HK-2 (cell line): ENCODE results near the gene CAMK1D.

Experiments used
- DNase-seq: peaks from one replicate; pipeline ENCODE4 v3.0.0-alpha.2; 2018; ENCODE audit not compliant: unreplicated experiment

The CAMK1D gene

GRCh38 chr10:12597176-12597575 is 247.8 kb downstream of the CAMK1D start:
- DNase-seq: no peak

DNA sequence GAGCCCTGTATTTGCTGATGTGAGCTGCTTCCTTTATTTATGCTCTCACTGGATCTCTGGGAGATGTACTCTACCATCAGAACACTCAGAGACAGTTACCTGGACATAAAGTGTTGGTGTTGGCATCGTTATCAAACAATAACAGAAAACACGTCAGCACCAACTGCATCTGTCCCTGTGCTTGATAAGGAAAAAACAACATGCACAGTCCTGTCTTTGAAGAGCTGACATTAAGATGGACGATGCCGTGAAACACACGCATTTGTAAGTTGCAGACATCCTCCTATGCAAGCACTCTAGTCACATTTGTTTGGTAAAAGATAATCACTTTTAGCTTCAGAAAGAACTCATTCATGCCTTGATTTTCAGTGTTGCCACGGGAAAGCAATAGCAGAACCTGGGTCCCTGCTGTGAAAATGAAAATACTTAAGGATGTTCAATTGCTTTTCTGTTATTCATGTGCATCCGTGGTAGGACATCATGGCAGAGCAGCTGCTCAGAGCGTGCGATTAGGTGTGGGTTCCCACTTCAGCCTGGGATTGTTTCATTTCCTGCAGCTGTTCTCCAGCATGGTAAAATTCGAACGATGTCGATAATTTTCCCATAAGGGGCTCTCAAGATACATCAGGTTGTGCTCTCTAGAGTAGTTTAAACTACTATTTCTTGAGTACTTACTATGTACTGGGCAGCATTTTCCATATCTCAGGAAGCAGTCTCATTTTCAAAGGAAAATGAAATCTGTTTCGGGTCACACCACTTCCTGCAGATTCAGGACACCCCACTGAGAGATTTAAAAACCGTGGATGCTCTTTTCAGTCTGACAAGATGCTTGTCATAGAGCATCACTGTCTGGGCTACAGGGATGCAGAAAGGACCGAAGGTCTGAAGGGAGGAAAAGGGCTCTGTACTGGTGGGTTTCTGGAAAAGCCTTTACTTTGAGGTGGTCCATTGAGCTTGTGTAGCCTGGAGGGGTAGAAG is 248.7 kb downstream of the CAMK1D start:
- no peak for DNase-seq

- no peak for DNase-seq
Measured at GRCh38 chr10:12600652-12601051, 251.3 kb downstream of the CAMK1D start.

DNA sequence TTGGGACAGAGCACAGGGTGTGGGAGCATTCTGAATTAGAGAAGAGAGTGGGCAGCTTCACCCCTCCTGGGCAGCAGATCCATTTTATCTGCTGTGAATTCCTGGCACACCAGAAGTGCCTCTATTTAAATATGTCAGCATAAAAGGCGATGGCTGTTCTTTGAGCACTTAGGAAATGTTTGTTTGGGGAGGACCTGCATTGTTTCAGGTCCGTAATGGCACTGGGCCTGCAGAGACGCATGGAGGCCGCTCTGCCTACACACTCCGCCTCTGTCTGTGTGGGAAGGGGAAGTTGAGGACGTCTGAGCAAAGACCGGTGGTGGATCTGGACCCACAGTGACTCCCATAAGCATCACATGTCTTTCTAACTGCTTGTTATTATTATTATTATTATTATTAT is 253.2 kb downstream of the CAMK1D start:
- DNase-seq: no peak

DNA sequence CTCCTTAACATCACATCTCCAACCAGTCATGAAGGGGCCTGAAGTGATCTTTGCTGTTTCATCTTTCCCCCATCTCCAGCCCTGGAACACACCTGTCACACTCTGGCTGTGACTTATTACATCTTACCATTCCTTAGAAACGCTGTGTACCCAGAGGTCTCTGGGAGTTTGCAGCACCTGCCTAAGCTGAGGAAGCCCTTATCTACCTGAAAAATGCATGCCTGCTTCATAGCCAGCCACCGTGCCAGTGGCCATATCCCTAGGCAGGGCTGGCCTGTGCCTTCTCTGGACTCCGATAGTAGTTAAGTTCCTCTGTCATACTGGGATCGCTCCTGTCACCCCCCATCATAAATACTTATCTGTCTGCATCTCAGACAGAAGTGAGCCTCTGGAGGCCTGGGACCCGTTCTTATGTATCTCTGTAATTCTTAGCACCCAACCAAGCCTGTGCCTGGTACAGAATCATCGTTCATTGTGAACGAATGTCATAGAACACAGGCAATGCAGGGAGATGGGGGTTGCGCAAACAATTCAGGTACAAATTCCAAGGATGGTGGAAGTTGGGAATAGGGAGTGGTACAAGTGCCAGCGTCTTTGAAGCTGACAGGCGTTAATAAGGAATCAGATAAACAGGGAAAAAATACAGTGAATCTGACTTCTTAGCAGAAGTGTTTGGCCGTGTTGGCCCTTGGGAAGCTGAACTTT is 254.6 kb downstream of the CAMK1D start:
- DNase-seq: no peak

- no peak for DNase-seq
Measured at GRCh38 chr10:12605580-12606405, 256.4 kb downstream of the CAMK1D start.

DNA sequence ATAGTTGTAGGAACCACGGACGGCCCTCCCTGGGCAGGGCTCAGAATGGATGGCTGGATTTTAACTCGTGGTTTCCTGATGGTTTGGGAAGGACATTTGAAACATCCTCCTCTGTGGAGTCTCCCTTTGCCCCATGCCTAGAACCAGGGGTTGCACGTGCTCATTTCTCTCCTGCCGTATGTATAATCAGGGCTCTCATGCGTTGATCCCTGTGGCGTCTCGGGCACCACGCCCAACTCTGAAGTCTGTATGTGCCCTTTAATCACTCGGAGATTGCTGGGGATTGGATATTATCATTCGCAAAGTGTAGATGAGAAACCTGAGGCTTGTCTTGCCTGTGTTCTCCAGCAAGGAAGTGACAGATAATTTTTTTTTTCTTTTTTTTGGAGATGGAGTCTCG is 257.1 kb downstream of the CAMK1D start:
- no peak for DNase-seq

- no peak for DNase-seq
Measured at GRCh38 chr10:12608761-12609160, 259.4 kb downstream of the CAMK1D start.

DNA sequence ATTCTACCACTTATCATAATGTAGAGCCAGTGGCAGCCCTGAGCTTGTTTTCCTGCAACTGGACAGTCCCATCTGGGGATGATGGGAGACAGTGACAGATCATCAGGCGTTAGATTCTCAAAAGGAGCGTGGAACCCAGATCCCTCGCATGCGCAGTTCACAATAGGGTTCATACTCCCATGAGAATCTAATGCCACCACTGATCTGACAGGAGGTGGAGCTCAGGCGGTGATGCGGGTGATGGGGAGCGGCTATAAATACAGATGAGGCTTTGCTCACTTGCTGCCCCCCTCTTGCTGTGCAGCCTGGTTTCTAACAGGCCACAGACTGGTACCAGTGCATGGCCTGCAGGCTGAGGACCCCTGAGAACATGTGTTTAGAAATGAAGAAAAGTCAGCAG is 260.1 kb downstream of the CAMK1D start:
- no peak for DNase-seq

DNA sequence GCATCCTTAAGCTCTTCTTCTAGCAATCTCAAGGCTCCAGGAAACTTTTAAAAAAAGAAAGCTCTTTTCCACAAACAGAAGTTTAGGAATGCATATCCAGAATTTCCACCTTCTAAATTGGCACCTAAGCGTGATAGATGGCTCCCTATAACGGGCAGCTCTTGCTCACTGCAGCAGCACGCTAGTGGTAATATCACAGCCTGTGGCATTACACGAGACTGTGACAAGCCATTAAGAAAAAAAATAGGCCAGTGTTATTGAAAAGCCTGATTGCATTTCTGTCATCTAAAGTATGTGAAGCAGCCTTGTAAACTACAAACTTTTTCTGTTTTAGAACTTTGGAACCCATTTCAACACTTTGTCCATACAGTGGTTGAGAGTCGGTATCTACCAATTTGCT is 263.8 kb downstream of the CAMK1D start:
- DNase-seq: no peak

DNA sequence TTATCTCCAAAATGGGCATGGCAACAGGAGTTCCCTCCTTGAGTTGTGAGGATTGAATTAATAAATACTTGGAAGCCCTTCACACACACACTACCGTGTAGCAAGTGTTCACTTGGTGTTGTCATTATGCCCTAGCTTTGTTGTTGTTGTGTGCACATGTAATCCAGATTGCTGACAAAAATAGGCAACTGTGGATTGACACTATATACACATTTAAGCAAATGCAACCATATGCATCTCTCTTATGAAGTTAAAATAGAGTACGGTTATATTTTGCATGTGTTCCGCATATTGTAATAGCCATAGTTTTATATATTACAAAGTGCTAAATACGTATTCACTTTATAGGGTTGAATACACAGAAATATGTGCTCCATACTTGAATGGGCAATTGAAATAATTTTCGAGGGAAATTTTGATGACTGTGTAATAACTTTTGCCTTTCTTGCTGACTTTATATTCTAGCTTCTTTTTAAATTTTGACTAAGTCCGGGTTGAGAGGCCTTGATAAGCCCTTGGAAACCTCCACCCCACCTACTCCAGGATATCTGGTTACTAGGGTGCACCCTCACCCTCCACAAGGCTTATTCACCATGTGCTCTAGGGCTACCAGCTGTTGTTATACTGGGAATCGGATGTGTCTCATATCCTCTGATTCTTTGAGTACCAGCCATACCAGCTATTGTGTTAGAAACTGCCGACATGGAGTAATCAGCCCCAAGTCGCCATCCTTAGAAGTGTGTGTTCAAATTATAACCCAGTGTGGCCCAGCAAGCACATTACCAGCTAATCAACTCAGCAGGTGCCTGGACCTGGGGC is 265.0 kb downstream of the CAMK1D start:
- no peak for DNase-seq

DNA sequence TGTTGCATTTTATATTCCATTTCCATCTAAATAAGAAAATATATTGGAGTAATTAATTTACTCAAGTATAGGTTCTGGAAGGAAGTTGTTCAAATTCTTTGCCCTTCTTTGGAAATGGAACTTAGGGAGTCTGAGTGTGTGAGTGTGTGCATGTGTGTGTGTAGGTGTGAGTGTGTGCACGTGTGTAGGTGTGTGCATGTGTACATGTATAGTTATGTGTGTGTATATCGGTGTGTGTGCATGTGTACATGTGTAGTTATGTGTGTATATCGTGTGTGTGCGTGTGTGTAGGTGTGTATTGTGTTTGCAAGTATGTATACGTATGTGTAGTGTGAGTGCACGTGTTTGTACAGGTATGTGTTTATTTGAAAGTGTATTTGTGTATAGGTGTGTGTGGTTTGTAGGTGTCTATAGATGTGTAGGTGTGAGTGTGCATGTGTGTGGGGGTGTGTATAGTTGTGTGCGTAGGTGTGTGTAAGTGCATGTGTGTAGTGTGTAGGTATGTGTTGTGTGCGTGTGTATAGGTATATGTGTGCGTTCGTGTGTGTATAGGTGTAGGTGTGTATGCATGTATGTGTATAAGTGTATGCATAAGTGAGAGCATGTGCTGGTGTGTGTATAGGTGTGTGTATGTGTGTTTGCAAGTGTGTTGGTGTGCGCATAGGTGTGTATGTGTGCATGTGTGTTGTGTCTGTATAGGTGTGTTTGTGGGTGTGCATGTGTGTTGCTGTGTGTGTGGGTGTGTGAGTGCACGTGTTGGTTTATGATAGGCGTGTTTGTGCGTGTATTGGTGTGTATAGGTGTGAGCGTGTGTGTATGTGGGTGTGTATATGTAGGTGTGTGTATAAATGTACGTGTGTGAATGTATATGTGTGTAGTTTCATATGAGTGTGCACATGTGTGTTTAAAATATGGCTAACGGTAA is 266.2 kb downstream of the CAMK1D start:
- DNase-seq: no peak

DNA sequence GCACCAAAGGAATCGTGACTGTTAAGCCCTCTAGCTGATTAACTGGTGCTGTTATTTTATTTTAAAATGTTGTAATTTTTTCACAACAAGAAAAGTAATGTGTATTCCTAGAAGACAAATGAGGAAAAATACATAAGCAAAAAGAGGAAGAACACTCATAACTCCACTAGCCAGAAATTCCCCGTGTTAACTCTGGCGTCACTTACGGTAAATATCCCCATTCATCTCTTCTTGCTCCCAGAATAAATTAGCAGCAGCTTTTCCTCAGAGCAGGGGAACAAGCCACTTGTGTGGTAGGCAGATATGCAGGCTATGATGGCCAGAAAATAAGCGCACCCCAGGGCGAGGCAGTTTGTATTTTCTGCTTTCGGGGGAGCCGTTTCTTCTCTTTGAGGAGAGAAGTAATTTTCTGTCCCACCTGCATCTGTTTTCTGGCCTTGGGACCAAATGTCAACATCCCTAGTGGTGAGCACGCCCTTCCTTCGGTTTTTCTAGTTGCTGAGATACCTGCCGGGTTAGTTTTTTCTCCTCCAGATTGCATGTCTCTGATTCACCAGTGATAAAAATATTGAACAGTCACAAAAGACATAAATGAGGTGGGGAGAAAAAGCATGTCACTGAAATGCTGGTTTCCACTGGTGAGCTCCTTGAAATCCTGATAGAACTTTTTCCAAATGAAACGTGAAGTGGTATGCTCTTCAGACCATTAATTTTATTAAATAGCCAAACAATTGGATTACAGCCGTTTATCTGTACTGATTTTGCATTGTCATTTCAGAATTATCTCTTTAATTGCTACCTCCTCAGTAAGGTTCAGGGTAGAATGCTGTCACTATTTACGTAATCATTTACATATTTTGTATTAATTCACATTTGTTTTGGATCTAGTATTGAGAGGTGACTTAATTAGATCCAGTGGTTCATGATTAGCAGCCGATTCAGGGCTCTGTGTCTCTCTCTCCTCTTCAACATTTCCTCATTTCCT is 268.1 kb downstream of the CAMK1D start:
- no peak for DNase-seq

DNA sequence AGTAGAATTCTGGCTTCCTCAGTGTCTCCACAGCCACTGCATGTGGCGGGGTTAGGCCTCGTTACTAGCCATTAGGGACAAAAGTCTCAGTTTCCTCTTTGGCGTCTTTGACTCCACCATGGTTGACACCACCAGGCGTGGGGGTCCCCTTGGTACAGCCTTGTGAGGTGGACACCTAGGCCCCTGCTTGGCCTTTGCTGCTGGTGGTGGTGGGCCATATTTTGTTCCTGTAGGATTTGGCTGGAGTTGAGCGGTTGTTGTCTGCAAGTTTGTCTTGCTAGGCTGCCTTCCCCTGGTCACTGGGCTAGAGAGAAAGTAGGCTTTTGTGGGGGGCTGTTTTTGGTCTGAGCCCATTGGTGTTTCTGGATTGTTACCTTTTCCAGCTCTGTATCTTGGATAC is 272.7 kb downstream of the CAMK1D start:
- DNase-seq: no peak

GRCh38 chr10:12622691-12623090 is 273.3 kb downstream of the CAMK1D start:
- DNase-seq: no peak

- DNase-seq: no peak
Measured at GRCh38 chr10:12625393-12626023, 276.2 kb downstream of the CAMK1D start.

DNA sequence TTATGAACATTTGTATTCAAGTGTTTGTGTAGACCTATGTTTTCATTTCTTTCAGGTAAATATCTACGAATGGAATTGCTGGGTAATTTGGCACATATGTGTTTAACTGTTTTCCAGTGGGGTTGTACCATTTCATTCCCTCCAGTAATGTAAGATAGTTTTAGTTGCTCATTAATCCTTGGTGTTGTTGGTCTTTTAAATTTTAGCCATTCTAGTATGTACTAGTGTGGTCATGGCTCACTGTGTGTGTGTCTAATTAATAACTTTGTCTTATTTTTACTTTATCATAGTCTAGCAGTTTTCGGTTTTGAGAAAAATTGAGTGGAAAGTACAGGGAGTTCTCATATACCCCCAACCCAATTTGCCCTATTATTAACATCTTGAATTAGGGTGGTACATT is 278.8 kb downstream of the CAMK1D start:
- DNase-seq: no peak

DNA sequence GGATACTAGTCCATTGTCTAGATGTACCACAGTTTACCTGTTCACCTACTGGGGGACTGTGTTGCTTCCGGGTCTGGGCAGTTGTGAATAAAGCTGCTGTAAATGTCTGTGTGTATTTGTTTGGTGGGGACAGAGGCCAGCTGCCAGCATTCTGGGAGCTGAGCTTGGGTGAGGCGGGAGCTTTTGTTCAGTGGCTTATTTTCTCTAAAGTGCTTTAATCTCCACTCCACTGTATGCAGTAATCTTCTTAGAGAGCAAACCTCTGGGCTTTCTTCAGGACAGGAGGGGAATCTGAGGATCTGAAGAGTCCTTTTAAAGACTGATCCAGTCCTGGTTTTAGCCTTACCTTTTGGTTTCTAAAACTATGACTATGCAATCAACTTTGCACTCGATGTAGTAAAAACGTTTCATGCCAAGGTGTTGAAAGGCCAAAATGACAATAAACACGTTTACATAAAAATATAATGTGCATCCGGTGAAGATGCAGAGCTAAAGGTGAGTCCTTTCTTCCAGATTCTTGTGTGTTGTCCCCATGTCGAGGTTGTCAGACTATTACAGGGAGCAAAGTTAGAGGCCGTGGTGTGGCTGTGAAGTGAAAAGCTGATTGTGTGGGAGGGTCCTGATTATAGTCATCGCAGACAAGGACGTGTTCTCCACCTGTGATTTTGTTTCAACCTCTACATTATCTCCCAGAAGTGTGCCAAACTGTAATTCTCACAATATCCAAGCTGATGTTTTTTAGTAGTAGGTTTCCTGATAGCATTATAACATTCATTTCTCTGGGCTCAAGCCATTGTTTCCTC is 279.8 kb downstream of the CAMK1D start:
- DNase-seq: no peak
